ENCODE data around the gene SLC19A3.
A peak's percentile ranks its signal among the peaks of the same experiment; 100 is the strongest.
"Not testable (repeated sequence)": the region's sequence is repeated elsewhere in the genome, so short reads cannot be mapped to it uniquely, and the experiment has no call there.

The SLC19A3 gene

GRCh38 chr2:227717687-227718567, at the start of gene SLC19A3:
SLC19A3 (minus strand) TSS chr2:227718028; CDS start chr2:227702318, 15,710 bp downstream.
- DNase-seq, result no peak

GRCh38 chr2:227766373-227766883, 48.6 kb upstream of the SLC19A3 start:
- DNase-seq, result peak; percentile 13 to 46 (median 30)

- no peak for DNase-seq
Observed at GRCh38 chr2:227765788-227766372, 48.1 kb upstream of the SLC19A3 start.

- DNase-seq, result no peak
Observed at GRCh38 chr2:227761740-227762476, 44.1 kb upstream of the SLC19A3 start.

GRCh38 chr2:227759411-227760118, 41.7 kb upstream of the SLC19A3 start:
- DNase-seq, result no peak

GRCh38 chr2:227756261-227756660, 38.4 kb upstream of the SLC19A3 start:
- not testable (repeated sequence) for DNase-seq

GRCh38 chr2:227748079-227748478, 30.3 kb upstream of the SLC19A3 start:
- DNase-seq, result no peak

- DNase-seq, result no peak
Observed at GRCh38 chr2:227745594-227745993, 27.8 kb upstream of the SLC19A3 start, which contains the start of gene SCYGR8. SCYGR8 (plus strand) TSS chr2:227745894; CDS start chr2:227745894, 0 bp downstream.

GRCh38 chr2:227740705-227741104, 22.9 kb upstream of the SLC19A3 start:
- DNase-seq, result not testable (repeated sequence)

- no peak for DNase-seq
Observed at GRCh38 chr2:227739351-227739750, 21.5 kb upstream of the SLC19A3 start.

GRCh38 chr2:227728035-227728434, 10.2 kb upstream of the SLC19A3 start, which contains the start of gene SCYGR7:
SCYGR7 (plus strand) TSS chr2:227728335; CDS start chr2:227728335, 0 bp downstream.
- no peak for DNase-seq

GRCh38 chr2:227724394-227725039, 6.7 kb upstream of the SLC19A3 start, which contains the start of gene SCYGR6:
SCYGR6 (minus strand) TSS chr2:227724757; CDS start chr2:227724757, 0 bp downstream.
- no peak for DNase-seq

GRCh38 chr2:227722821-227723220, 5.0 kb upstream of the SLC19A3 start:
- DNase-seq, result not testable (repeated sequence)

- DNase-seq, result no peak
Observed at GRCh38 chr2:227720680-227721079, 2.9 kb upstream of the SLC19A3 start.

- no peak for DNase-seq
Observed at GRCh38 chr2:227719641-227720040, 1.8 kb upstream of the SLC19A3 start.

GRCh38 chr2:227716501-227716900, 1.3 kb downstream of the SLC19A3 start:
- DNase-seq, result no peak

- no peak for DNase-seq
Observed at GRCh38 chr2:227713291-227713690, 4.5 kb downstream of the SLC19A3 start.

GRCh38 chr2:227710986-227711385, 6.8 kb downstream of the SLC19A3 start:
- DNase-seq, result no peak

GRCh38 chr2:227707390-227707789, 10.4 kb downstream of the SLC19A3 start:
- DNase-seq, result no peak

- DNase-seq, result no peak
Observed at GRCh38 chr2:227706859-227707258, 11.0 kb downstream of the SLC19A3 start.

- no peak for DNase-seq
Observed at GRCh38 chr2:227703961-227704360, 13.9 kb downstream of the SLC19A3 start.

GRCh38 chr2:227703280-227703732, 14.5 kb downstream of the SLC19A3 start:
- DNase-seq, result no peak
